Stimulated activated CD4-positive, alpha-beta T cell treated with anti-CD3 and anti-CD28 coated beads, TNF-alpha, amount 100 ng/mL, for 48 hours (primary cell): ENCODE measurements around the gene RTN4RL1.

Source experiments
- DNase-seq, 3 donors: peaks; one replicate each; pipeline ENCODE4 v3.0.0-alpha.2; 2020; ENCODE audit warnings: low read depth in 3 of 3

Gene RTN4RL1

GRCh38 chr17:1977583-1978395 lies 47.3 kb downstream of the RTN4RL1 start:
- no peak for DNase-seq

DNA sequence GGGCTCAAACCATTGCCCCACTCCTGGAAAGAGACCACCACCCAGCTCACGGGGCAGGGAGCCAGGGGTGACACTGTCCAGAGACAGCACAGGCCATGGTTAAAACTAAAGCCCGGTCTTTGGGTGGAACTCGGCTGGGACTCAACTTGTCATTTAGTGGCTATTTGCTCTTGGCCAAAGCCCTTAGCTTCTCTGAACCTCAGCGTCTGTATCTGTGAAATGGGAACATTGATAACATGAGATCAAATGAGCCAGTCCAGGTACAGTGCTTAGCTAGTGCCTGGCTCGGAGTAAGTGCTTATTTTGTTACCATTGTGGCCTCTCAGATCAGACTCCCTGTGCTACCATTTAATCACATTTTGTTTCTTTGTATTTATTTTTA lies 48.5 kb downstream of the RTN4RL1 start:
- no peak for DNase-seq

DNA sequence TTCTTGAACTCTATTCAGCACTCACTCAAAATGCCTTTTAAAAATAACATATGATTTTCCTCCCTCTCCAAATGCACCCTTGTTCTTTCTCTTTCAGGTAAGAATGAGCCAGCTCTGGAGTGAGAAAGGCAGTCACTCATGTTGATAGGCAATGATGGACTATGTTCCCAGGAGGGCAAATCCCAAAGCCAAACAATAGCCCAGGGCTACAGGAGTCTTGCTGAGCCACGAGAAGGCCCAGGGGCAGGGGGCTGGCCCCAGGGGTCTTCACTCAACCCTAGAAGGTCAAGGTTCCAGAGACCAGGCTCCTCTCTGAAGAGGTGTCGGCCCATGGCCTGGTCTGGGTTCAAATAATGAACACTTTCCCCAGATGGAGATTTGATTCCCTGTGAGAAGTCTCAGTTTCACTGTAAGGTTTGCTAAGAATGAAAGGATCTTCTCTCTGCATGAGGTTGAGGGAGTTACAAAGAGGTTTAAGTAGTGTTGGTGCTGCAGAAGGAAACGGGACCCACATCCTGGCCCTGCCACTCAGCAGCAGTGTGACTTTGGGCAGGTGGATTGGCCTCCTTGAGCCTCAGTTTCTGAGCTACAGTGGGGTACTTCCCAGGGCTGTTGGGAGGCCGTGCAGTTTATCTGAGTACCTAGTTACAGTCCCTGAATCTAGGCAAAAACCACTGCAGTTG lies 49.0 kb downstream of the RTN4RL1 start:
- DNase-seq: no peak

DNA sequence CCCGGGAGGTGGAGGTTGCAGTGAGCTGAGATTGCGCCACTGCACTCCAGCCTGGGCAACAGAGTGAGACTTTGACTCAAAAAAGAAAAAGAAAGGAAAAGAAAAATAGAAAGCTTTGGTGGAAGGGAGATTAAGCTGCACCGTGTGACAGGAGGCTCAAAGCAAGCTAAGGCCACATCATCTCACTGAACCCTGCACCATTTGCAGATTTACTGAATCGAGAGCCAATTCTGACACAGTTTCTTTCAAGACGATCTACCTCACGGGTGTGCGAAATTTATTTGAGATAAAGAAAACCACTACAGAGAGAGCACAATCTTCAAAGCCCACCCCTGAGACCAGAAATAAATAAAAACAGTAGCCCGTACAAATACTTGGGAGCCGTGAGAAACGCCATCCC lies 49.6 kb downstream of the RTN4RL1 start:
- DNase-seq: no peak

GRCh38 chr17:1972487-1973160 lies 52.5 kb downstream of the RTN4RL1 start:
- DNase-seq: no peak

DNA sequence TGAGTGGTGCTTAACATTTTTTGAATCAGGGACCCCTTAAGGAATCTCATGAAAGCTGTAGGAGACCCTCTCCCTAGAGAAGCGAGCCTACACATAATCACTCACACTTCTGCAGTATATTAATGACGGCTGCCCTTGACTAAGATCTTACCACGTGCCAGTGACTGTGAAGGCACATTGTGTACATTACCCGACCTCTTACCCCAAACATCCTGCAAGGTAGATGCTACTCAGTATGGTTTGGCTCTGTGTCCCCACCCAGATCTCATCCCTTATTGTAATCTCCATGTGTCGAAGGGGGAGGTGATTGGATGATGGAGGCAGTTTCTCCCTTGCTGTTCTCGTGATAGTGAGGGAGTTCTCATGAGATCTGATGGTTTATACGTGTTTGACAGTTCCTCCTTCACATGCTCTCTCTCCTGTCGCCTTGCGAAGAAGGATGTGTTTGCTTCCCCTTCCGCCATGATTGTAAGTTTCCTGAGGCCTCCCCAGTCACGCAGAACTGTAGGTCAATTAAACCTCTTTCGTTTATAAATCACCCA lies 54.2 kb downstream of the RTN4RL1 start:
- no peak for DNase-seq

- no peak for DNase-seq
Measured at GRCh38 chr17:1969712-1970111, 55.4 kb downstream of the RTN4RL1 start.

DNA sequence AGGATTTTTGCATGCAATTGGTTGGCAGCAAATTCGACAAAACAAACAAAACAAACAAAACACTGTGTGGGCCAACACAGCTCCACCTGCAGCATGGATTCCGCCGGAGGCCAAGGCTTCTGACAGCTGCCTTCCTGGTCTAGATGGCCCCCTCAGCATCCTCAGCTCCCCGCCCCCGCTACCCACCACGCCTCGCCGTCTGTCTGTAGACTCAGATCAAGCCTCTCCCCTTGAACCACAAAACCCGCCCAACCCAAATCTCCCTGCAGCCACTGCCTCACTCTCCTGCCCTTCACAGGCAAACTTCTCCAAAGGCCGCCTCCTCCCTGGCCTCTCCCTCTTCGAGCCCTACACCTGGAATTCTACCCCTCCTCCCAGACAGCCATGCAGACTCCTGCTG lies 57.9 kb downstream of the RTN4RL1 start:
- DNase-seq: no peak

DNA sequence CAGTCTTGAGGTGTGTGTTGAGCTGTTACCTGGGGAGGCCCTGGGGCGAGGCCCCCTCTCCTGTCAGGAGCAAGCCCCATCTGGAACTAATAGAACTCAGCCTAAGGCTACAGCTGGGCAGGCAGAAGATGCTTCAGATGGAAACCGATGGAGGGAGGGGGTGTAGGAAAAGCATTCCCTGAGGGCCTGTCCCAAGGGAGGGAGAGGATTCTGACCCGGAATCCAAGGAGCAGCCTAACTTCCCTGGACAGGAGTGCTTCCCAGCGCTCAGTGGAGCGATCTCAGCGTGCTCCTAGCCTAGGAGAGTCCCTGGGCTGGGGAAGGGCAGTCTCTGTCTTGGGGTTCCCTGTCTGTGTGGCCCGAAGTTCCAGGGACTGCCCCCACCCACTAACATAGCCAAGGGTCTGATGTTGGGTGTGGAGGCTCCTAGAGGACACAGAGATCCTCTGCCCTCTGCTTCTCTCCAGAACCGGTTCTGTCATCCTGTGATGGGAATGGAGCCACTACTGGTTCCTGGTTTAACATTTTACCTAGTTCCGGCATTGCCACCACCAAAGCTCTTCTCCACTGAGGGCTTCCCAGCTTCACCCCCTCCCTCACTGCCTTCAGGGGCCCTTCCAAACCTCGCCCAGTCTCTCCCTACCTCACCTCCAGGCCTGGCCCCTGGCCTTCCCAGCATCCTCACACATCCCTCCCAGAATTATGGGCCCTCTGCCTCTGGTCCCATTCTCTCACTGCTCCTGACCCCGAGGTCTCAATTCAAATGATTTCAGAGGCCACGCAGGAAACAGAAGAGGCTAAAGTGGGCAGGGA lies 58.7 kb downstream of the RTN4RL1 start:
- no peak for DNase-seq

- no peak for DNase-seq
Measured at GRCh38 chr17:1965556-1966273, 59.4 kb downstream of the RTN4RL1 start.

- DNase-seq: no peak
Measured at GRCh38 chr17:1963250-1963649, 61.9 kb downstream of the RTN4RL1 start.

GRCh38 chr17:1961189-1961588 lies 63.9 kb downstream of the RTN4RL1 start:
- no peak for DNase-seq

DNA sequence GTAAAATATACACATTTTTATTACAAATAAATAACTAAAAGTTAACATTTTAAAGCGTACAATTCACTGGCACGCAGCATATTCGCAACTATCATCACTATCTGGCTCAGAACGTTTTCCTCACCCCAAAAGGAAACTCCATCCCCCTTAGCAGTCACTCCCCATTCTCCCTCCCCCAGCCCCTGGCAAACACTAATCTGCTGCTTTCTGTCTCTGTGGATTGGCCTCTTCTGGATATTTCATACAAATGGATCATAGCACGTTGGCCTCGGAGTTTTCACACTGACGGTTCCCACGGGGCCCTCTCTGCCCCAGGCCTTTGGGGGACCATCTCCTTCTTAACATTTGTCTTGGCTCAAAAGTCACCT lies 64.6 kb downstream of the RTN4RL1 start:
- no peak for DNase-seq

- DNase-seq: no peak
Measured at GRCh38 chr17:1959871-1960544, 65.1 kb downstream of the RTN4RL1 start.

DNA sequence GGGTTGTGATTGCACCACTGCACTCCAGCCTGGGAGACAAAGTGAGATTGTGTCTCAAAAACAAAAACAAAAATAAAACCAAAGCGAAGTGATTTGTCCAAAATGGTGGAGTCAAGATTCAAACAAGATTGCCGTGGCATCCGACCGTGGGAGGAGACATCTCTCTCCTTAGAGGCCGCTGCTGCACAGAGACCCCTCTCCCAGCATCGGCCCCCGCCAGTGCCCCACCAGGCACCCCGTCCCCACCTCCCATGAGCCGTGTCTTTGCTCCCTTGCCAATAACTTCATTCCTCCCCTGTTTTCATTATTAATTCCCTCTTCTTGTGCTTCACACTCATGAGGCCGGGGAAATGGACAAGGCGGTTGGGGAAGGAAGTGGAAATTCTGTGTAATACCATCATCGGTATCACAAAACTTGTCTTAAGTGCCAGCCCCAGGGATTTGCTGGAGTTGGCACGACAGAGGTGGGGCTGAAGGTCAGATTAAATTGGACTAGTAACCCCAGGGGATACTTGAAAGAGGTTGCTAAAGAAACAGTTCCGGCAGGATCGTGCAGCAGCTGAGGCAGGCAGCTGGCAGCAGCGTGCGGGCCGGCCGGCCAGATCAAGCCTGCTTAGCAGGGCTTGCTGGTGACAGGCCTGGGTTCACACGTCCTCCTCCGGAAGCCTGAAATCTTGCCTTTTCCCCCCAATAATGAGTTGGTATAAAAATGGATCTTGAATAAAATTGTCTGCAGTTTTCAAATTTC lies 66.8 kb downstream of the RTN4RL1 start:
- DNase-seq: no peak

- DNase-seq: no peak
Measured at GRCh38 chr17:1957037-1957436, 68.1 kb downstream of the RTN4RL1 start.

- no peak for DNase-seq
Measured at GRCh38 chr17:1956134-1956533, 69.0 kb downstream of the RTN4RL1 start.

DNA sequence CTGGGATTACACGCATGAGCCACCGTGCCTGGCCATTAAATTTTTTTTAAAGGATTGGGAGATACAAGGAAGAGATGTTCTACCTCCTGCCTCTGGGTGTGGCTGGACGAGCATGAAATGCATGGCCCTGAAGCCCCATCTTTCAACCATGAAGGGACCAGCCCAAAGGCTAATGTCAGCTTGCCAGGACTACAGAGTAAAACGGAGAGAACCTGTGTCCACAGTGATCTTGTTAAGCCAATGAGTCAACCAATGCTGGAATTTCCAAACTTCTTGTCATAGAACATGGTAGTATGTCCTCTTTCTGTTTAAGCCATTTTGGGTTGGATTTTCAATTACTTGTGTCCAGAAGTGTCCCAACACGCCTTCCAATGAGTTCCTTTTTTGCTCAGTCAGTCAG lies 71.3 kb downstream of the RTN4RL1 start:
- no peak for DNase-seq

- no peak for DNase-seq
Measured at GRCh38 chr17:1951920-1952319, 73.2 kb downstream of the RTN4RL1 start.

DNA sequence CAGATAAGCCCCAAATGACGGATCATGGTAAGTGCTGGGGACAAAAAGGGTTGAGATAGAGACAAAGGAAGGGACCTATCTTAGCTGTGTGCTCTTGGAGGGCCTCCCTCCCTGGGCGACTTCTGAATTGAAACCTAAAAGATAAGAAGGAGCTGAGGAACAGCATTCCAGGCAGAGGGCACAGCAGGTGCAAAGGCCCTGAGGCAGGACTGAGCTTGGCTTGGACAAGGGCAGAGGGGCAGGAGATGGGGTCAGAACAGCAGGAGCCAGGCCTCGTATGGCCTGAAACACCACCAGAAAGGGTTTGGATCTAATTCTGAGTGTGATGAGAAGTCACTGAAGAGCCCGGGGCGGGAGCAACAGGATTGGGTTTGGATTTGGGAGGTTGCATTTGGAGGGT lies 75.4 kb downstream of the RTN4RL1 start:
- no peak for DNase-seq
